OCI-LY1 (cell line): ENCODE results near the gene ALG9.

Source experiments
- EZH2 ChIP-seq: fragments of 200-600 bp; sonication (generic), shearing (Covaris generic); IDR thresholded peaks from 2 replicates; pipeline ENCODE4 v1.8.0; 2017; ENCODE audit warnings: borderline replicate concordance, mixed run types, mild to moderate bottlenecking, antibody characterized with exemption, low read length, moderate library complexity, mixed read lengths
- TF ChIP-seq, protein P1 (sequence below): fragments of 200-600 bp; sonication (generic), shearing (Covaris generic); IDR thresholded peaks from 2 replicates; pipeline ENCODE4 v1.5.1; 2017; ENCODE audit warnings: mild to moderate bottlenecking, antibody characterized with exemption, low read length, moderate library complexity, mixed read lengths

DNA sequence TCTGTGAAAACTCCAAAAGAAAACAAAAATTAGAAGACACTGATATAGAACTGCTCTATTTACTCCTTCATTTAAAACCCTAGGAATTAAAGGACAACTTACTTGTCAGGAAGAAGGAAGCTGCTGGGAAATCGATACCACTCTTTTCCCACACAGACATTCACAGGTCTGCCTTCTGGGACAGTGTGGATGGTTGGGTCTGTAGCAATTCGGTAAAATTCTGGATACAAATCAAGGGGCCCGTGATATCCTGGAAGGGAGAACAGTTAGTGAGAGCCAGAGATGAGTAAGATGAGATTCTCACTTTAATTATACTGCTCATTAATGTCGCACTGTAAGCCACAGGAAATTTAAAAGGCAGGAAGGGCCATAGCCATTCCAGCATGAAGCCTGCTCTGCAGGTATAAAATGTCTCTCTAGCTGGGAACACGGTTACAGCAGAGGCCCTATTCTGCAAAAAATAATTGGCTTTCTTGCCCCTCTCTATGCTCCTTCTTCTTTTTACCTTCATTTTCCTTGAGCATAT lies 34.0 kb downstream of the ALG9 start:
- TF ChIP-seq, protein P1, sequence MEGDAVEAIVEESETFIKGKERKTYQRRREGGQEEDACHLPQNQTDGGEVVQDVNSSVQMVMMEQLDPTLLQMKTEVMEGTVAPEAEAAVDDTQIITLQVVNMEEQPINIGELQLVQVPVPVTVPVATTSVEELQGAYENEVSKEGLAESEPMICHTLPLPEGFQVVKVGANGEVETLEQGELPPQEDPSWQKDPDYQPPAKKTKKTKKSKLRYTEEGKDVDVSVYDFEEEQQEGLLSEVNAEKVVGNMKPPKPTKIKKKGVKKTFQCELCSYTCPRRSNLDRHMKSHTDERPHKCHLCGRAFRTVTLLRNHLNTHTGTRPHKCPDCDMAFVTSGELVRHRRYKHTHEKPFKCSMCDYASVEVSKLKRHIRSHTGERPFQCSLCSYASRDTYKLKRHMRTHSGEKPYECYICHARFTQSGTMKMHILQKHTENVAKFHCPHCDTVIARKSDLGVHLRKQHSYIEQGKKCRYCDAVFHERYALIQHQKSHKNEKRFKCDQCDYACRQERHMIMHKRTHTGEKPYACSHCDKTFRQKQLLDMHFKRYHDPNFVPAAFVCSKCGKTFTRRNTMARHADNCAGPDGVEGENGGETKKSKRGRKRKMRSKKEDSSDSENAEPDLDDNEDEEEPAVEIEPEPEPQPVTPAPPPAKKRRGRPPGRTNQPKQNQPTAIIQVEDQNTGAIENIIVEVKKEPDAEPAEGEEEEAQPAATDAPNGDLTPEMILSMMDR = no peak
- TF ChIP-seq EZH2 = no peak
